HCT116 (cell line): Measurements from ENCODE around the gene ABHD16A. TPM values are rescaled to one million over a fixed set of nuclear protein-coding genes. Genes with fewer than 3 reads are reported as not detected.

Source experiments
- ATAC-seq: fragments of 200-7000 bp; cut with Tn5 transposase; 2 replicates; pipeline ENCODE4 v1.9.1; 2020; ENCODE audit warnings: mild to moderate bottlenecking, moderate library complexity
- BruUV-seq: library from RNA; stranded (reverse); fragments of 400-500 nt; replicated peaks from 2 replicates; lab custom pipeline; 2021; lab: Mats Ljungman, UMichigan
- CTCF ChIA-PET: fragments of 300-600 bp; sonication (Branson Sonifier 250); formaldehyde crosslinking; loops from one replicate; lab custom pipeline; 2021; ENCODE audit warnings: antibody characterized with exemption; lab: Charles Lee
- POLR2A ChIA-PET: fragments of 300-600, 350-600 bp; sonication (Branson Sonifier 250); formaldehyde crosslinking; loops from one replicate; lab custom pipeline; 2021; ENCODE audit warnings: antibody characterized with exemption; lab: Charles Lee
- RAD21 ChIA-PET, 2 experiments: fragments of 300-600 bp; sonication (Branson Sonifier 250); formaldehyde crosslinking; loops; one replicate each; lab custom pipeline; 2023; ENCODE audit warnings: low total read pairs in 2 of 2; ENCODE audit not compliant: uncharacterized antibody in 2 of 2, unreplicated experiment in 2 of 2, low non-redundant PET in 1 of 2; lab: Charles Lee
- DNase-seq: peaks from one replicate; pipeline ENCODE4 v3.0.0-alpha.2; 2010; ENCODE audit warnings: low read depth, low spot score
- H2AFZ ChIP-seq: fragments of 200-600 bp; shearing (Covaris generic), sonication (generic); 2 replicates; pipeline ENCODE4 v1.6.1; 2017; ENCODE audit warnings: low read depth, mixed run types, mixed read lengths, antibody characterized with exemption, low read length; ENCODE audit not compliant: poor library complexity, severe bottlenecking
- H3K27ac ChIP-seq: 2 replicates; pipeline ENCODE4 v1.5.1; 2012; ENCODE audit warnings: low read depth, low read length
- H3K27me3 ChIP-seq: fragments of 200-600 bp; sonication (generic); 2 replicates; pipeline ENCODE4 v1.6.1; 2016; ENCODE audit warnings: mixed run types, low read length, mixed read lengths; ENCODE audit not compliant: insufficient read depth
- H3K36me3 ChIP-seq, 2 experiments: fragments of 200-500 bp in 1 of 2; fragments of 200-600 bp in 1 of 2; sonication (Bioruptor generic) in 1 of 2; sonication (generic) in 1 of 2; 2 replicates each; pipeline versions ENCODE4 v1.5.1 to v1.6.1; 2014 to 2016; ENCODE audit warnings: low read length in 2 of 2, inconsistent platforms in 1 of 2, mixed read lengths in 1 of 2, mixed run types in 1 of 2; ENCODE audit not compliant: insufficient read depth in 2 of 2, control insufficient read depth in 1 of 2
- H3K4me1 ChIP-seq, 2 experiments: fragments of 200-600 bp in 1 of 2; sonication (generic) in 1 of 2; 2 replicates each; pipeline versions ENCODE4 v1.5.1 to v1.6.1; 2012 to 2017; ENCODE audit warnings: low read length in 2 of 2, inconsistent platforms in 1 of 2, mild to moderate bottlenecking in 1 of 2, mixed read lengths in 1 of 2, mixed run types in 1 of 2, moderate library complexity in 1 of 2; ENCODE audit not compliant: insufficient read depth in 2 of 2, control insufficient read depth in 1 of 2
- H3K4me2 ChIP-seq: fragments of 200-600 bp; sonication (generic); 2 replicates; pipeline ENCODE4 v1.6.1; 2017; ENCODE audit warnings: mixed run types, low read length, mixed read lengths
- H3K4me3 ChIP-seq, 2 experiments: fragments of 200-600 bp in 1 of 2; sonication (generic) in 1 of 2; replicated peaks in 1 of 2; 2 replicates each; pipeline ENCODE4 v1.5.1; 2011 to 2016; ENCODE audit warnings: low read length in 2 of 2, control low read depth in 1 of 2, low read depth in 1 of 2, mild to moderate bottlenecking in 1 of 2, mixed read lengths in 1 of 2, mixed run types in 1 of 2
- H3K79me2 ChIP-seq: fragments of 200-600 bp; sonication (generic); 2 replicates; pipeline ENCODE4 v1.6.1; 2017; ENCODE audit warnings: mild to moderate bottlenecking, mixed run types, low read length, moderate library complexity, mixed read lengths; ENCODE audit not compliant: insufficient read depth
- H3K9ac ChIP-seq: fragments of 200-600 bp; sonication (generic); 2 replicates; pipeline ENCODE4 v1.6.1; 2016; ENCODE audit warnings: low read length, mixed read lengths
- H3K9me2 ChIP-seq: fragments of 200-600 bp; sonication (generic), shearing (Covaris generic); 2 replicates; pipeline ENCODE4 v1.6.1; 2017; ENCODE audit warnings: mixed run types, mild to moderate bottlenecking, moderate library complexity; ENCODE audit not compliant: insufficient read depth
- H3K9me3 ChIP-seq, 2 experiments: fragments of 200-500 bp in 1 of 2; fragments of 200-600 bp in 1 of 2; sonication (Bioruptor generic) in 1 of 2; sonication (generic) in 1 of 2; 2 replicates each; pipeline ENCODE4 v1.6.1; 2014 to 2017; ENCODE audit warnings: low read length in 2 of 2, mixed read lengths in 2 of 2, inconsistent platforms in 1 of 2, low read depth in 1 of 2, mild to moderate bottlenecking in 1 of 2, mixed run types in 1 of 2, moderate library complexity in 1 of 2; ENCODE audit not compliant: control insufficient read depth in 1 of 2, insufficient read depth in 1 of 2
- H4K20me1 ChIP-seq: fragments of 200-600 bp; sonication (generic), shearing (Covaris generic); 2 replicates; pipeline ENCODE4 v1.6.1; 2017; ENCODE audit warnings: mixed run types, mild to moderate bottlenecking, moderate library complexity; ENCODE audit not compliant: insufficient read depth
- CBX3 ChIP-seq: IDR thresholded peaks from 2 replicates; pipeline ENCODE4 v1.6.1; 2012; ENCODE audit warnings: low read depth
- CEBPB ChIP-seq: IDR thresholded peaks from 2 replicates; pipeline ENCODE4 v1.6.1; 2012; ENCODE audit warnings: low read depth
- ELF1 ChIP-seq: IDR thresholded peaks from 2 replicates; pipeline ENCODE4 v1.6.1; 2012; ENCODE audit warnings: low read depth, borderline replicate concordance
- EZH2 ChIP-seq: fragments of 200-600 bp; sonication (generic); IDR thresholded peaks from 2 replicates; pipeline ENCODE4 v1.6.1; 2017; ENCODE audit warnings: antibody characterized with exemption, mixed run types
- EZH2phosphoT487 ChIP-seq: fragments of 200-600 bp; IDR thresholded peaks from 2 replicates; pipeline ENCODE4 v1.6.1; 2018; ENCODE audit warnings: antibody characterized with exemption, borderline replicate concordance
- FOSL1 ChIP-seq: IDR thresholded peaks from 2 replicates; pipeline ENCODE4 v1.6.1; 2012; ENCODE audit warnings: low read depth
- JUND ChIP-seq: IDR thresholded peaks from 2 replicates; pipeline ENCODE4 v1.6.1; 2012
- POLR2A ChIP-seq: IDR thresholded peaks from 2 replicates; pipeline ENCODE4 v1.7.0; 2011; ENCODE audit warnings: borderline replicate concordance; ENCODE audit not compliant: insufficient read depth, insufficient read length; ENCODE audit errors: extremely low read depth
- POLR2AphosphoS5 ChIP-seq: IDR thresholded peaks from 2 replicates; pipeline ENCODE4 v1.6.1; 2011; ENCODE audit warnings: mild to moderate bottlenecking, low read depth, low read length, moderate library complexity
- SIN3A ChIP-seq: IDR thresholded peaks from 2 replicates; pipeline ENCODE4 v1.6.1; 2012; ENCODE audit warnings: low read depth
- TCF7L2 ChIP-seq: IDR thresholded peaks from 2 replicates; pipeline ENCODE4 v1.7.0; 2011; ENCODE audit warnings: borderline replicate concordance, inconsistent platforms; ENCODE audit not compliant: insufficient read depth, insufficient read length; ENCODE audit errors: extremely low read depth
- YY1 ChIP-seq: IDR thresholded peaks from 2 replicates; pipeline ENCODE4 v1.6.1; 2011; ENCODE audit warnings: low read length, low read depth, moderate library complexity, mild to moderate bottlenecking; ENCODE audit not compliant: insufficient replicate concordance; ENCODE audit errors: extremely low read depth
- ZFX ChIP-seq: fragments of 450-650 bp; IDR thresholded peaks from 2 replicates; pipeline ENCODE4 v1.6.1; 2017
- intact Hi-C: fragments of 100-400 bp; cut with micrococcal nuclease; formaldehyde crosslinking; loops from 2 replicates; pipeline ENCODE4 v1.10.0; 2022
- total RNA-seq: library from RNA; stranded (reverse); gene quantifications from one replicate; pipeline ENCODE4 v1.2.1, GENCODE V29; 2021; ENCODE audit not compliant: unreplicated experiment
- TF ChIP-seq, protein P1 (sequence below): IDR thresholded peaks from 2 replicates; pipeline ENCODE4 v1.6.1; 2012
- TF ChIP-seq, protein P2 (sequence below): IDR thresholded peaks from 2 replicates; pipeline ENCODE4 v1.6.1; 2012

Gene ABHD16A
- total RNA-seq, 1 experiment from 2014 or later, result 32.4 TPM

DNA sequence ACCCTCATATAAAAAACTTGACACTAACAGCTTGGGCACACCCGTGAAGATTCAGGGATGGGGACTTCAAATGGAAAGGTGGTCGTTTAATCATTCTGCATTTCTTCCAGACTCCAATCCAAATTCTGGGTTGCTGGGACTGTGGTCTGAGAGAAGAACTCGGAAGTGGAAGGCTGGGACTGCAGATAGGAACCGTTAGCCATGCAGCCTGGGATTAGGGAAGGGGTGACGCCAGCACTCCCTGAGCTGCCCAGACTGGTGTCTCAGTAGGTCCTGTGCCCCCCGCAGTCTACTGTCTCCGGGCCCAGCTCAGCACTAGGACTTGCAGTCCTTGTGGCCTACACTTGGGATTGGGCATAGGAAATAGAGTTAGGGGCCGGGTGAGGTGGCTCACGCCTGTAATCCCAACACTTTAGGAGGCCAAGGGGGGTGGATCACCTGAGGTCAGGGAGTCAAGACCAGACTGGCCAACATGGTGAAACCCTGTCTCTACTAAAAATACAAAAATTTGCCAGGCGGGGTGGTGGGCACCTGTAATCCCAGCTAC, 33.7 kb upstream of the ABHD16A start:
- H2AFZ ChIP-seq, result no peak overlapping the region
- TF ChIP-seq POLR2A (no peak), EZH2phosphoT487 (no peak), FOSL1 (no peak), EZH2 (no peak), TCF7L2 (no peak), SIN3A (no peak)
- TF ChIP-seq, protein P1, sequence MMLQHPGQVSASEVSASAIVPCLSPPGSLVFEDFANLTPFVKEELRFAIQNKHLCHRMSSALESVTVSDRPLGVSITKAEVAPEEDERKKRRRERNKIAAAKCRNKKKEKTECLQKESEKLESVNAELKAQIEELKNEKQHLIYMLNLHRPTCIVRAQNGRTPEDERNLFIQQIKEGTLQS, result no peak
- peaks cover 23 to 28% of the 10 kb centered on the region in 2 experiments for H3K36me3 ChIP-seq
- DNase-seq, result no peak
- BruUV-seq, result no TSS peak
- ChIA-PET POLR2A (interaction anchor here (0.6 to 4.3 kb wide), 8 partner anchors 16 to 99 kb away, joined by 3 to 21 read pairs (median 4); partner anchors contain the start of genes ABHD16A, CSNK2B, GPANK1 and HSPA1B), RAD21 (no interaction called here), CTCF (interaction anchor here (0.9 kb wide), 1 partner anchor 24 kb away, joined by 4 read pairs; no protein-coding TSS in a partner anchor)
- intact Hi-C loops, result loop anchor here (5.0 kb wide), 2 partner anchors 70 to 95 kb away; partner anchors contain the start of genes CSNK2B and LY6G5B
- peaks cover 63% of the 10 kb centered on the region for H3K79me2 ChIP-seq
- peak overlapping the region; percentile 74 to 91 for H3K4me3 ChIP-seq
- peak overlapping the region; percentile 82 for H3K9ac ChIP-seq
- ATAC-seq, result no peak
- no peaks in the 10 kb centered on the region; the same call in 1 of the 2 replicates for H4K20me1 ChIP-seq
- H3K27ac ChIP-seq, result peak overlapping the region; percentile 95
- no peaks in the 10 kb centered on the region for H3K9me2 ChIP-seq
- H3K4me2 ChIP-seq, result peak overlapping the region; percentile 83
- H3K9me3 ChIP-seq, result no peaks in the 10 kb centered on the region
- peaks cover 41 to 67% of the 10 kb centered on the region in 2 experiments for H3K4me1 ChIP-seq
- H3K27me3 ChIP-seq, result no peaks in the 10 kb centered on the region

DNA sequence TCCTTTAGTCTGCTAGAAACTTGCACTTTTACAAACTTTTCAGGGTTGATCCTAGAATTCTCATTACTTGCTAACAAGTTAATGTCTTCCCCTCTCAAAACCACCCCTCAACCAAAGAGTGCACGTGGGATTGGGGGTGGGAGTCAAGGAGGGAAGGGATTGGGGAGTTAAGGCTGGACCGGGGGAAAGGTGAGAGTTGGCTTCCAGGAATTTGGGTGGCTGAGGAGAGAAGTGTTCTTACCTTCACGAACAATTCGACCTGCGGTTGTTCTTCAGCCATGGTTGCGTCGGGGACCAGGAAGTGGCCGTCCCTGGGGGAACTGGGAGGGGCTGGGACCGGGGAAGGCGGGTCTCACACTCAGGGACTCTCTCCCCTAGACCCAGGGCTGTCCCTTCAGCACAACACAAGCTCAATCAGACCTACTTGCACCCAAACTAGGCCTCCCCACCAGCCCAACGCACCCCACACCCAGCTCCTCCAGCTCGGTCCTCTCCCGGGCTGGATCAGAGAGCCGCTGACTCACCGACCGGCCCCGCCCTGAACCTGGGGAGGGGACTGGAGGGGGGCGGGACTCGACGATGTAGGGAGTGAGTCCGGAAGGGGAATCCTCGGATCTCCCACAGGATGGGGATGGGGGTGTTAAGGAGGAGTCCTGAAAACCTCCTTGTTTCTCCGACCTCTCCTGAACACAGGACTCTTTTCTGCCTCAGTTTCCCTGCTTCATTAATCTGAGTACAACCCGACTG, 33.1 kb upstream of the ABHD16A start, which contains the start of gene CLIC1:
Gene CLIC1 (minus strand): TSS at position 510 of the 747 bp plus-strand sequence. CDS start 230 bp downstream, at position 280.
- POLR2A ChIA-PET, result interaction anchor here (0.8 to 2.1 kb wide), 5 partner anchors 17 to 104 kb away, joined by 4 to 10 read pairs (median 4); partner anchors contain the start of genes CSNK2B, GPANK1 and HSPA1B
- Histone ChIP-seq H3K9ac (peak within 1 kb of the TSS; percentile 82), H3K4me1 (peaks cover 41 to 60% of the 10 kb centered on the region in 2 experiments), H3K27me3 (no peaks in the 10 kb centered on the region), H3K9me2 (no peaks in the 10 kb centered on the region), H3K9me3 (no peaks in the 10 kb centered on the region), H3K27ac (peak within 1 kb of the TSS; percentile 95), H3K4me3 (peak within 1 kb of the TSS; percentile 74 to 91), H3K36me3 (peaks cover 25 to 26% of the 10 kb centered on the region in 2 experiments), H3K79me2 (peaks cover 59% of the 10 kb centered on the region), H4K20me1 (no peaks in the 10 kb centered on the region; the same call in 1 of the 2 replicates), H3K4me2 (peak within 1 kb of the TSS; percentile 83), H2AFZ (no peak within 1 kb of the TSS)
- TF ChIP-seq POLR2AphosphoS5 (peak; percentile 97), JUND (no peak), CEBPB (no peak), YY1 (peak; percentile 55), POLR2A (peak; percentile 47), ELF1 (no peak), TCF7L2 (peak; percentile 80), EZH2 (no peak), CBX3 (no peak), ZFX (no peak)
- TF ChIP-seq, protein P1, result no peak
- TF ChIP-seq, protein P2, sequence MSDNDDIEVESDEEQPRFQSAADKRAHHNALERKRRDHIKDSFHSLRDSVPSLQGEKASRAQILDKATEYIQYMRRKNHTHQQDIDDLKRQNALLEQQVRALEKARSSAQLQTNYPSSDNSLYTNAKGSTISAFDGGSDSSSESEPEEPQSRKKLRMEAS, result no peak
- RAD21 ChIA-PET, result no interaction called here
- TSS peak; percentile 71 for BruUV-seq
- intact Hi-C loops, result loop anchor here (5.0 kb wide), 2 partner anchors 69 to 96 kb away; partner anchors contain the start of genes CSNK2B and LY6G5B
- CTCF ChIA-PET, result interaction anchor here (0.9 kb wide), 1 partner anchor 24 kb away, joined by 4 read pairs; no protein-coding TSS in a partner anchor
- ATAC-seq, result peak; percentile 51
- no peak for DNase-seq
